Fibroblast of lung (primary cell): ENCODE measurements around the gene L3HYPDH. TPM values are rescaled to one million over a fixed set of nuclear protein-coding genes. Genes with fewer than 3 reads are reported as not detected.

Experiments used
- DNase-seq, 2 donors: peaks; one replicate each; pipeline versions ENCODE4 v3.0.0 to v3.0.0-alpha.2; 2010; ENCODE audit warnings: low read depth in 2 of 2
- H2AFZ ChIP-seq: 2 replicates; pipeline ENCODE4 v1.5.1; 2012; ENCODE audit warnings: low read length, control low read depth, inconsistent platforms
- H3K27ac ChIP-seq: 2 replicates; pipeline ENCODE4 v1.5.1; 2011; ENCODE audit warnings: low read length, control low read depth; ENCODE audit not compliant: insufficient read depth
- H3K27me3 ChIP-seq: 2 replicates; pipeline ENCODE4 v1.5.1; 2011; ENCODE audit warnings: mild to moderate bottlenecking, low read length; ENCODE audit not compliant: control insufficient read depth, insufficient read depth
- H3K36me3 ChIP-seq: 2 replicates; pipeline ENCODE4 v1.5.1; 2011; ENCODE audit warnings: low read length; ENCODE audit not compliant: control insufficient read depth, insufficient read depth
- H3K4me1 ChIP-seq: 2 replicates; pipeline ENCODE4 v1.5.1; 2011; ENCODE audit warnings: low read length; ENCODE audit not compliant: control insufficient read depth, insufficient read depth; ENCODE audit errors: extremely low read depth
- H3K4me2 ChIP-seq: 2 replicates; pipeline ENCODE4 v1.5.1; 2011; ENCODE audit warnings: low read length, control low read depth; ENCODE audit not compliant: insufficient read depth; ENCODE audit errors: extremely low read depth
- H3K4me3 ChIP-seq, 4 experiments: fragments of 200-600 bp in 1 of 4; sonication (generic) in 1 of 4; replicated peaks in 1 of 4; 2 replicates each; pipeline ENCODE4 v1.5.1; 2011 to 2016; ENCODE audit warnings: low read length in 4 of 4, low read depth in 3 of 4, mild to moderate bottlenecking in 3 of 4, control low read depth in 2 of 4, inconsistent platforms in 1 of 4, mixed read lengths in 1 of 4; ENCODE audit not compliant: insufficient read depth in 1 of 4; ENCODE audit errors: control extremely low read depth in 1 of 4
- H3K79me2 ChIP-seq: 2 replicates; pipeline ENCODE4 v1.5.1; 2012; ENCODE audit warnings: mild to moderate bottlenecking, low read length, inconsistent platforms; ENCODE audit not compliant: control insufficient read depth, insufficient read depth
- H3K9ac ChIP-seq: 2 replicates; pipeline ENCODE4 v1.5.1; 2011; ENCODE audit warnings: mild to moderate bottlenecking, low read length, control low read depth; ENCODE audit not compliant: insufficient read depth
- H3K9me3 ChIP-seq: 2 replicates; pipeline ENCODE4 v1.5.1; 2012; ENCODE audit warnings: low read depth, low read length; ENCODE audit not compliant: control insufficient read depth, insufficient read depth
- H4K20me1 ChIP-seq: 2 replicates; pipeline ENCODE4 v1.5.1; 2011; ENCODE audit warnings: low read length; ENCODE audit not compliant: control insufficient read depth, insufficient read depth; ENCODE audit errors: extremely low read depth
- CTCF ChIP-seq, 2 donors: IDR thresholded peaks in 1 of 2; conservative IDR thresholded peaks in 1 of 2; 1 replicate in 1 of 2; 2 replicates in 1 of 2; pipeline ENCODE4 v1.5.1; 2011 to 2012; ENCODE audit warnings: low read length in 2 of 2, control low read depth in 1 of 2, inconsistent platforms in 1 of 2, low read depth in 1 of 2, mild to moderate bottlenecking in 1 of 2
- EZH2 ChIP-seq: IDR thresholded peaks from 2 replicates; pipeline ENCODE4 v1.5.1; 2012; ENCODE audit warnings: low read length, control low read depth, mild to moderate bottlenecking; ENCODE audit errors: missing control alignments
- polyA plus RNA-seq, 2 donors: library from polyadenylated mRNA; depleted of rRNA in 1 of 2; stranded (reverse) in 1 of 2; unstranded in 1 of 2; fragments of >200 nt; gene quantifications; 2 replicates each; pipeline ENCODE4 v1.2.1, GENCODE V29; 2011 to 2012; ENCODE audit warnings: missing spikeins in 1 of 2
- total RNA-seq: library from RNA; depleted of rRNA; stranded (reverse); fragments of >200 nt; gene quantifications from 2 replicates; pipeline ENCODE4 v1.2.1, GENCODE V29; 2014

L3HYPDH gene
- total and polyA plus RNA-seq, 2 donors (not counting 1 experiment from before 2014, with no cell fraction given): 28.7 to 50.4 TPM

- H3K9ac ChIP-seq: no peak overlapping the region
- H3K4me1 ChIP-seq: no peaks in the 10 kb centered on the region
- no peaks in the 10 kb centered on the region for H3K27me3 ChIP-seq
- DNase-seq: no peak
- H4K20me1 ChIP-seq: no peaks in the 10 kb centered on the region
- H3K4me3 ChIP-seq: no peak overlapping the region
- H3K79me2 ChIP-seq: no peaks in the 10 kb centered on the region
- H3K27ac ChIP-seq: no peak overlapping the region
- no peak for TF ChIP-seq EZH2
- TF ChIP-seq CTCF (conservative IDR thresholded peaks at IDR 0.05 in 1 of 2, IDR thresholded peaks at IDR 0.05 in 1 of 2; ENCODE audit: low read depth in 1 of 2, low read length in 2 of 2): no peak
- no peaks in the 10 kb centered on the region for H3K36me3 ChIP-seq
- H3K4me2 ChIP-seq: no peak overlapping the region
- no peaks in the 10 kb centered on the region for H3K9me3 ChIP-seq
- no peak overlapping the region for H2AFZ ChIP-seq
These were observed 45.0 kb upstream of the L3HYPDH start for GRCh38 chr14:59529189-59529588.

DNA sequence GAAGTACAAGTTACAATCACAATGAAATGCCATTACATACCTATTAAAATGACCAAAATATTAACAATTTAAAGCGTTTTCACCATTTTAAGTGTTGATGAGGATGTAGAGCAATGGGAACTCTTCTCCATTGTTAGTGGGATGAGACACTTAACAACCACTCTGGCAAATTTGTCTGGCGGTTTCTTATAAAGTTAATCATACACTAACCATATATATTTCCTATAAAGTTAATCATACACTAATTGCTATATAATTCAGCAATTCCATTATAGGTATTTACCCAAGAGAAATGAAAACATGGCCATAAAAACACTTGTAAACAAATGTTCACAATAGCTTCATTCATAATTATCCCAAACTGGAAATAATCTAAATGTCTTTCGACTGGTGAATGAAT is 36.0 kb upstream of the L3HYPDH start:
- no peaks in the 10 kb centered on the region for H3K36me3 ChIP-seq
- H3K27ac ChIP-seq: no peak overlapping the region
- no peaks in the 10 kb centered on the region for H3K4me1 ChIP-seq
- no peak overlapping the region for H3K9ac ChIP-seq
- no peak for DNase-seq
- no peaks in the 10 kb centered on the region for H3K27me3 ChIP-seq
- H4K20me1 ChIP-seq: no peaks in the 10 kb centered on the region
- H2AFZ ChIP-seq: no peak overlapping the region
- no peaks in the 10 kb centered on the region for H3K79me2 ChIP-seq
- H3K9me3 ChIP-seq: no peaks in the 10 kb centered on the region
- no peak overlapping the region for H3K4me3 ChIP-seq
- TF ChIP-seq EZH2 (no peak), CTCF (conservative IDR thresholded peaks at IDR 0.05 in 1 of 2, IDR thresholded peaks at IDR 0.05 in 1 of 2; ENCODE audit: low read depth in 1 of 2, low read length in 2 of 2) (no peak)
- no peak overlapping the region for H3K4me2 ChIP-seq

- no peak overlapping the region for H3K9ac ChIP-seq
- H2AFZ ChIP-seq: no peak overlapping the region
- no peaks in the 10 kb centered on the region for H3K4me1 ChIP-seq
- H4K20me1 ChIP-seq: no peaks in the 10 kb centered on the region
- H3K9me3 ChIP-seq: no peaks in the 10 kb centered on the region
- H3K79me2 ChIP-seq: no peaks in the 10 kb centered on the region
- H3K4me2 ChIP-seq: no peak overlapping the region
- no peak overlapping the region for H3K27ac ChIP-seq
- DNase-seq: no peak
- H3K4me3 ChIP-seq: no peak overlapping the region
- no peaks in the 10 kb centered on the region for H3K36me3 ChIP-seq
- no peak for TF ChIP-seq EZH2
- peak; percentile 54 to 70 for TF ChIP-seq CTCF (conservative IDR thresholded peaks at IDR 0.05 in 1 of 2, IDR thresholded peaks at IDR 0.05 in 1 of 2; ENCODE audit: low read depth in 1 of 2, low read length in 2 of 2)
- H3K27me3 ChIP-seq: no peaks in the 10 kb centered on the region
These were observed 27.8 kb upstream of the L3HYPDH start for GRCh38 chr14:59511916-59512575.
